GM19099 (cell line): ENCODE results near the gene ARID1B.

Source experiments
- POLR2A ChIP-seq: IDR thresholded peaks from 3 replicates; pipeline ENCODE4 v1.6.1; 2011; ENCODE audit warnings: low read depth; ENCODE audit not compliant: insufficient read length; ENCODE audit errors: extremely low read depth

Gene ARID1B

DNA sequence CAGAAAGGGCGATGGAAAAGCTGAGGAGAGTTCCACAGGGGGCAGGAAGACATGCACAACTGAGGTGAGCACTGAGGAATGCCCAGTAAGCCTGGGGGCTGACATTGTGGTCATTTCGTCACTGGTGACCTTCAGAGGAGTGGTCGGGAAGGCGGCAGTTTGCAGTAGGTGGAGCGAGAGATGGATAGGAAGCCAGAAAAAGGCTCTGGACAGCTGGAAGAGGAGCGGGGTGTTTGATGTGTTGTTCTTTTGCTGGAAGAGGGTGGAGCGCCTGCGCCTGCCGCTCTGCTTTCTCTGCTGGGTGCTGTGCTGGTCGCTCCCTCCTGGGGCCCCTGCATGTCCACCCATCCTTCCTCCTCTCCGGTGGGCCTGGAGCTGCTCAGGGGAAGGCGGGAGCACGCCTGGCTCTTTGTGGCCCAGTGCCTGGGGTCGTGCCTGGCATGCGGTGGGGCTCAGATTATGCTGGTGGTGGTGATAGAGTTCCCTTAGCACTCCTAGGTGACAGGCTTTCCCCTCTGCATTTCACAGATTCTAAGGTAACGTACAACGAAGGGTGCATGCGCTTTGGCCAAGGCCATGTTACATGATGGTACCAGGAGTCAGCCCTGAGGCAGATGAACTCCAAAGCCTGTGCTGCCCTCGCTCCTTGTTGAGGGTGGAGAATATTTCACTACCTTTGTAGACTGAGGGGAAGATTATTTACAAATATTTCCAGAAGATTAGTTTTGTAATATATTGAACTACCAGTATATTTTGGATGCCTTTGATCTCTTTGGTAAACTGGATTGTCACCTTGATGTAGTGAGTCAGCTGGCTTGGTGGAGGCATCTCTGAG is 20.9 kb downstream of the ARID1B start:
- no peak for TF ChIP-seq POLR2A

DNA sequence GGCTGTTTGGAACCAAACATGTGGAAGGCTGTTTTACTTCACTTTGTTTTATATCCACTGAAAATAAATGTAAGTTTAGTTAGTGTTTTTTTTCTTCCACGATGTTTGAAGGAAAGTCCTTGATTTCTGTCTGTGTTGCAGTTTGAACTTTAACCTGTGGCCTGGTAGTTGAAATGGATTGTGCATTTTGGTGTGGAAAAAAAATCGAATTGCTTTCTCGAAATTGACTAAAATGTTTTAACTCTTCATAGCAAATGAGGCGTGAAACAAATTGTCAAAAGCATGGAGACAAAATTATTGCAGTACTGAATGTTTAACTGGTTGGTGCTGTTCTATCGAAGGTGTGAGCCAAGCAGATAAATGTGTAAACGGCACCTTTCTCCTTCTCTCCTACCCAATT is 24.5 kb downstream of the ARID1B start:
- TF ChIP-seq POLR2A, result no peak

DNA sequence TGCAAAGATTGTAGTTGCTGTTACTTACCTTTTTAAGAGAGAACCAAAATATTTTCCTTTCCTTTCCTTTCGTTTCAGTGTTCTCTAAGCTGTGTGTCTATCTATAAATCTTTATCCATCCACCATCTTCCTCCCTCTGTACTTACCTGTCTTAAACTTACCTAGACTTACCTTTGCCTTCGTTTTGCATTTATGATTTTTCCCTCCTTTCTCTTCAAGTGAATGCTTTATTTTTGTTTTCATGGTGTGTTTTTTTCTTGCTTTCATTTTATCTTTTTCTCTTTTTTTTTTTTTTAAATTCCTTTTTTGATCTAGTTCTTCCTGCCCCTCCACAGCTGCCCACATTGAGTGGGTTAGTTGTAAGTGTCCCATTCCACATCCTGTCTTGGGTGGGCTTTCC is 26.2 kb downstream of the ARID1B start:
- no peak for TF ChIP-seq POLR2A

DNA sequence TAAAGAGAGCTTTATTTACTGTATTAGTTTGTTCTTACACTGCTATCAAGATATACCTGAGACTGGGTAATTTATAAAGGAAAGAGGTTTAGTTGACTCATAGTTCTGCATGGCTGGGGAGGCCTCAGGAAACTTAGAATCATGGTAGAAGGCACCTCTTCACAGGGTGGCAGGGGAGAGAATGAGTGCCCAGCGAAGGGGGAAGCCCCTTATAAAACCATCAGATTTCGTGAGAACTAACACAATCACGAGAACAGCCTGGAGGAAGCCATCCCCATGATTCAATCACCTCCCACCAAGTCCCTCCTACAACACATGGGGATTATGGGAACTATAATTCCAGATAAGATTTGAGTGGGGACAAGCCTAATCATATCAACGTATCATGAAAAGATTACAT is 27.2 kb downstream of the ARID1B start:
- TF ChIP-seq POLR2A, result no peak

DNA sequence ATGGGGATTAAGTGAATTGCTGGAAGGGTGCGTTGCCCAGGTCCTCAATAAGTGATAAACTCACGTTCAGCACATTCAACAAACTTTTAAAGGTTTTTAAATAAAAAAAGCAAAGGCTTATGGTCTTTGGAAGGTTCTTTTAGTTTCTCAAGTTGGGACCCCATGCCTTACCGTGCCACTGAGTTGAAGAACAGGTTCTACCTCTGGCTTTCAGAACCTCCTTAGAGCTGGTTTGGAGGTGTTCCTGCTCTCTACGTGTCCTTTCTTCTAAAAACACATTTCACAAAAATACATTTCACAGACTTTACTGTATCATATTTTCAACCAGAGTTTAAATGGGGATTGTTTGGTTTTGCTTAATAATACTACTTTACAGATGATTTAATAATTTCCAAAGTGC is 29.0 kb downstream of the ARID1B start:
- TF ChIP-seq POLR2A, result no peak

DNA sequence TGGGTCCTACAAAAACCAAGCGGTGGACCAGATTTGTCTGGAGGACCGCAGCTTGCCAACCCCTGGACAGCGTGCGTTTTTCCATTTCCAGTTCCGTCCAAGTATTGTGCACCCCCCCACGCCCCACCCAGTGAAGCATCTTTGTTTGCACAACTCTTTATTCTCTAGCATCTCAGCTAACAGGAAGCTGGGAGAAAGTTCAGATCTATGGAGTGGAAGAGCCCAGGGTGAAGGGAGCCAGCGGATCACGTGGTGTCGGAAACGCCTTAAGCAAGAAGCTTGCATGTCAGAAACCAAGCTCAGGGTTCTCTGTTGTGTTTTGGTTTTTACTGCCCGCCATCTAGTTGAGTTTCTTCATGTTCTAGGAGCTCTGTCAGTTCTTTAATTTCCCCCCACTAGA is 29.9 kb downstream of the ARID1B start:
- TF ChIP-seq POLR2A, result no peak

DNA sequence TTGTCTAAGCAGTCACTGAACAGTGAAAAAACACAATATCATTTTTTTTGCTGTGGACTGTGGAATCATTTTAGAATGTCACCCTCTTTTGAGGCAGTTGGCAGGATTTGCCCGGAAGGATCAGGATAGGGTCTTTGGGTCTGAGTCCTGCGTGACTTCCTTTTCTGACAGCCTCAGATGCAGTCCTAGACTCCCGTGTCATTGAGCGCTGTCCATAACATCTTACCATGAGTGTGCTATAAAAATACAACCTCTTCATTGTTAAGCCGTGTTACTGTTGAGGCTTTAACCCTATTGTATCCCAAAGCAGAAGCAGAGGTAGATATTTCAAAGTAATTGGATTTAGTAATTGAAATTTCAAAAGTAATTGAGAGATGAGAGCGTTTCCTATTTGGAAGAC is 30.6 kb downstream of the ARID1B start:
- TF ChIP-seq POLR2A, result no peak

DNA sequence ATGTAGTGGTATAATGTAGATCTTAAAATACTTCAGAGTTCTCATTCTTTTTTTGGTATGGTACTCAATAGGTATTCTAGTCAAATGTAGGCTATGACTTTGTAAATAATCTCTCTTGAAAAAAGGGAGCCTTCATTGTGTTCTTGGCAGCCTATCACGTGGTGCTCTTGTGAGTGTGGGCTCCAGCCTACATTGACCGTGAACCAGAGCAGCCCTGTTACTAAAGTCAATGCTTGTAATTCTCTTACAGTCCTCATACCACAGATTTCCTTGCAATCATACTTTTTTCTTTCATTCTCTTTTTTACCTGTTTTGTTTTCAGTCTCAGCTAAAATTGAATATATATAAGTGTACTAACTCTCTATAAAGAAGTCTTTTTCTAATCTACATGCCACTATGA is 31.1 kb downstream of the ARID1B start:
- TF ChIP-seq POLR2A, result no peak

DNA sequence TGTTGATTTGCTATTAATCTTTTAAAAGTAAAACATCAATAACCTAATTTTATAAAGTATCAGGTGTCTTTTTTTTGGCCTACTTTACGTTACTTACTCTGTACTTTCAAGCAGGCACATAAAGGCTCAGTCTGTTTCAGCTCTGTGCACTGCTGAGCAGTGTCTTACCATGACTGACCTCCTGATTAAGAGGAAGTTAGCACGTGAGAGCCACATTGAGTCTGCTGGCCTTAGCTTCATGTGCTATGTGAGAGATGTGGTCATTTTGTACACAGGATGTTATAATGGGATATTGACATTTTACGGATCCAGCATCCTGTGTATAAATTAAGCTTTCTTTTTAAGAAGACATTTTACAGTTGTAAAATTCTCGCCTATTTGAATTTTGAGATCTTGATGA is 31.9 kb downstream of the ARID1B start:
- TF ChIP-seq POLR2A, result no peak

DNA sequence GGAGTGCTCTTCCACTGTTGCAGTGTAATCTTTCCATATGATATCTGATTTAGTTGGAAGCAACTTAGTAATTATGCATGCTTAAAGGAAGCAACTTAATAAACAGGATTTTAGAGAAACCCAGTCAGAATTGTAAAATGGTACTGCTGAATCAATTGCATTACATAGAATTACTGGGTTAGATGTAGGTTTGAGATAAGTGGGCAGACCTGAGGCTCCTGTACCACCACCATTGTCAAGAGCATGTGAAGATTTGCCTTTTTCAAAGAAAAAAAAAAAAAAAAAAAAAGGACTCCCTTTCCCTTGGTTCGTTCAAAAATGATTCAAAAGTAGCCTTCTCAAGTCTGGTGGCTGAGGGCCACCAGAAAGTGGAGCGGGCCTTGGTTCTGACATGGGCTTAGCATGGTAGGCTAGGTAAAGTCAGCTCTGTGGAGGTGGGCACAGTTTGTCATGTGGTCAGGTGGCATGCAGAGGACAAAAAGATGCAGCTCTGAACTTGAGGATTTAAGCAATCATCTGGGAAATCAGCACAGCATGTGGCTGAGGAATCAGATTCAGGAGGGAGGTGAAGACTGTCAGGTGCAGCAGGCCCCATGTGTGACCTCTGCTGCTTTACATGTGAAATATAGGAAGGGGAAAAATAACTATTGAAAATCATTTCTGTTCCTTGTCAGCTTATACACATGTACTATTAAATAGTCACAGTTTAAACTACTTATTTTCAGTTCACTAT is 32.4 kb downstream of the ARID1B start:
- no peak for TF ChIP-seq POLR2A

DNA sequence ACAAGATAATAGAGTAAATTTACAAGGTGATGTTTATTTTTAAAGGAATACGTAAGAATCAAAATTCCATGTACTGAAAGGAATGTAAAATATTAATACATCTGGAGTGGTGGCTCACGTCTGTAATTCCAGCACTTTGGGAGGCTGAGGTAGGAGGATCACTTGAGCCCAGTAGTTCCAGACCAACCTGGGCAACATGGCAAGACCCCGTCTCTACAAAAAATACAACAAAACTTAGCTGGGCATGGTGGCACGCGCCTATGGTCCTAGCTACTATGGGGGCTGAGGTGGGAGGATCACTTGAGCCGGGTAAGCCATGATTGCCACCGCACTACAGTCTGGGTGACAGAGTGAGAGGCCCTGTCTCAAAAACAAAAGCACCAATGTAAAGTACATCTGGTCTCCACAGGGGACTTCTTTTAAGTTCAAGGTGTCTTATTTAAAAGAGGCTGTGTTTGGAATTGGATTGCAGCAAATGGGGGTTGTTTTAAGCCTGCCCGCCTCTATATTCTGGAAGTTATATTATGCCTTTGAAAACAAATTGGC is 36.9 kb downstream of the ARID1B start:
- TF ChIP-seq POLR2A, result no peak

DNA sequence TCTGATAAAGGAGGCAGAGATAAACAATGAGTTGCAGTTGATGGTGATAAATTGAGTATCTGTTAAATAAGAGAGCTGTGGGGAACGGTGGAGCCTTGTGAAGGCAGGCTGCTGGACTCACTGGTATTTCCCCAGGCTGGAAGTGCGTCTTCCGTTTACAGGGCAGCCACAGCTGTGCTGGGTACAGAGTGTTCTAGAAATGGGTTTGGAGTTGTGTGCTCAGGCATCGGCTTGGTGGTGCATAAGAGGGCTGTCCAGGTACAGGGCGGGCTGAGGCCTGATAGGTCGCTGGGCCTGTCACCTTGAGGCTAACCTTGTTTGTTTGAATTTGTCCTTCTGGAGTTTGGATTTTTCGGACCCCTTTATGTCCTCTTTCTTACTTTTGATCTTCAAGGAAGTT is 39.3 kb downstream of the ARID1B start:
- TF ChIP-seq POLR2A, result no peak

DNA sequence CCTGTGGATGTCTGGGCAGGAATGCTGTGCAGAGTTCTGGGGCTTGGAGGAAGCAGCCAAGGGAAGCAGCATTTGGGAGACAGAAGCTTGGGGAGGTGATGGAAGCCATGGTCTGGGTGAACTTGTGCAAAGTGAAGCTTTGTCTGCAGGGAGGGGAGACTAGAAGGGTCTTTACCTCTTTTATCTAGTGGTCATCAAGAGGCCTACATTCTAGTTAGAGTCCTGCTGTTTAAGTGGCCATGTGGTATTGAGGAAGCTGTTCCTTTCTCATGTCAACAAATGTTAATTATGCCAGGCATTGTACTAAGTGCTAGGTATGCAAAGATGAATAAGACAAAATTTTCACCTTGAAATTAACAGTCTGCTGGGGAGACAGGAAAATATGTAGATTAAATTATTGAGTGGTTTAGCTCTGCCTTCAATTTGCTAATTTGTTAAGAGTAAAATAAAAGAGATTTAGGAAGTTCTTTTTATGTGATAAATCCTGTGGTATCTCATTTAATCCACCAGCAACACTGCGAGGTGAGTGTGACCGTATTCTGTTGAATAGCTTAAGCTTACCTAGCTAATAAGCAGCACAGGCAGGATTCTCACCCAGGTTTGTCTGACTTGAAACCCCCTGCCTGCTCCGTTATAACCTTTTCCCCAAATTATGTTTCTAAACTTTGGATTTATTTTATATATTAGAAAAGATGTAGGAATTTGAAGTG is 43.1 kb downstream of the ARID1B start:
- TF ChIP-seq POLR2A, result no peak

DNA sequence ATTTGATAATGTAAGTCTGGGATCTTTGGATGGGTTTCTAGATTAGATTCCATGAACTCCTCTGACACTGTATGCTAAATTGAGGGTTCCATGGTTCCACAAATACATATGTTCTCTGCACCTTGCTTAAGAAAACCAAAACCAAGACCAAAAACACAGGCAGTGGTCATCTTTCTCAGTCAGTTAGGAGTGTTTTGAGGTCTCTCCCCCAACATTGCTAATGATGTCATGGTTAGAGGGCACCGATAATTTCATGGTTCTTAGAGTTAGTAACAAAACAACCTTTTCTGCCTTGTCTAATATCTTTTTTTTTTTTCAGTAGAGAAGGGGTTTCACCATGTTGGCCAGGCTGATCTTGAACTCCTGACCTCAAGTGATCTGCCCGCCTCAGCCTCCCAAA is 44.5 kb downstream of the ARID1B start:
- TF ChIP-seq POLR2A, result no peak

DNA sequence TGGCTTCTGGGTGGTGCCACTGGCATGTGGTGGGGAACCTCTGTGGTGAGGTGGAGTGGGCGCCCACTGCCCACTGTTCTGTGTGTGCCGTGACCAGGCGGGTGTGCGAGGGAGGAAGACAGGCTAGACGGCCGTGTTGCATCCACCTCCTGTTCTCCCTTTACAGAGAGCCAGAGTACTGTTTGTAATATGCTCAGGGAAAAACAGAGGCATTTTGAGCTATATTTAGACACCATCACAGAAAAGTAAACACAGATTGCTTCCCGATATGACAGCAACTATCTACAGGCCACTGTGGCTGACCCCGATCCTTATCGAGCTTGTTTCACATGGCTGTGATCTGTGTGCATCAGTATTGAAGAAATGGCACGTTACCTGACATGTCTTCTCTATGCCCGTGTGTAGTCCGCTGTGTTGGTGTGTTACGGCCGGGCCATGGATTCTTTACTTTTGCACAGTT is 45.6 kb downstream of the ARID1B start:
- no peak for TF ChIP-seq POLR2A
